GM18870 (cell line): ENCODE data around the gene BGN.

Experiments used
- ATAC-seq: cut with Tn5 transposase; IDR thresholded peaks from one replicate; pipeline ENCODE4 v1.9.1; 2021; ENCODE audit warnings: moderate library complexity; ENCODE audit not compliant: unreplicated experiment

The BGN gene

DNA sequence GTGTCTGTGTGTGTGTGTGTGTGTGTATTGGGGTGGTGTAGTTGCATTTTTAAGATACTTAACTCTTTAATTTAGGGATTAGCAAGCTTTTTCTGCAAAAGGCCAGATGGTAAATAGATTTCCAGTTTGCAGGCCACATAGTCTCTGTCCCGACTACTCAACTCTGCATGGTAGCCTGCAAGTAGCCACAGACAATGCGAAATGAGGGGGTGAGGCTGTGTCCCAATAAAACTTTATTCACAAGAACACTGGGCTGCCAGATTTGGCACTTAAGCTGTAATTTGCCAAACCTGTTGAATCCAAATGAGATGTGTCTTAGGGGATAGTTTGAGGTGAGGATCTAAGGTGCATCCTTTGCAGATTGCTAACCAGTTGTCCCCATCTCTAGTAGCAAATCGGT is 29.5 kb downstream of the BGN start:
- no peak for ATAC-seq

DNA sequence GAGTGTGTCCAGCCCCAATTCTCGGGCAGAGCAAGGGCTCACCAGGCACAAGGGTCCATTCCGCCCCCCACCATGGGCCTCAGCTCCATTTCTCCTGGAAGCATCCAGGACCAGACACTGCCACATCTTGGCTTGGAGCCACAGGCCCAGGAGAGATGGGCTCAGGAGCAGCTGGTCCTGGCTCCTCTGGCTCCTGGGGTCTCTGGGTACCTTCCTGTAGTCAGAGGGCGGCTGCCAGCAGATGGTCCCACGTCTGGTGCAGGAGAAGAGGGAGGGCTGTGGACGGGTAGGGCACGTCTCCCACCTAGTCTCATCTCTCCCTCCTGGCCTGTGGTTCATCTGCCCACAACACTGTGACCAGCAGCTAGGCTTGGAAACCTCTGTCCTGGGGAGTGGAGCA is 30.7 kb downstream of the BGN start:
- ATAC-seq, result no peak

GRCh38 chrX:153526042-153526441 is 31.3 kb downstream of the BGN start:
- ATAC-seq, result no peak

DNA sequence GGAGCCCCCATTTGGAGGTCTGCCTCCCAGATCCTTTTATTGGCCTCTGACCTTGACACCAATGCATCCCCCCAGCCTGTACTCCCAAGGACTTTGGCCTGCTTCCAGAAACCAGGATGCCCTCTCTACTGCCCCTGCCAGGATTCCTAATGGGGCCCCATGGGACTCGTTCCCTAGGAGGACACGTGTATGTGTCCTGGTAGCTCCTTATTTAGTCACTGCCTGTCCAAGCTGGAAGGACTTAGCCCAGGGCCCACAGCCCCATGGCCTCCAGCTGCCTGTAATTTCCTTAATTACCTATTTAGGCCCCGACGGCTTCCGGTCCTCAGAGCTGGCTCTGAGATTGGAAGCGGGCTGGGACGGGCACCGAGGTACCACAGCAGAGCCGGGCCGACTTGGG is 32.0 kb downstream of the BGN start:
- no peak for ATAC-seq

DNA sequence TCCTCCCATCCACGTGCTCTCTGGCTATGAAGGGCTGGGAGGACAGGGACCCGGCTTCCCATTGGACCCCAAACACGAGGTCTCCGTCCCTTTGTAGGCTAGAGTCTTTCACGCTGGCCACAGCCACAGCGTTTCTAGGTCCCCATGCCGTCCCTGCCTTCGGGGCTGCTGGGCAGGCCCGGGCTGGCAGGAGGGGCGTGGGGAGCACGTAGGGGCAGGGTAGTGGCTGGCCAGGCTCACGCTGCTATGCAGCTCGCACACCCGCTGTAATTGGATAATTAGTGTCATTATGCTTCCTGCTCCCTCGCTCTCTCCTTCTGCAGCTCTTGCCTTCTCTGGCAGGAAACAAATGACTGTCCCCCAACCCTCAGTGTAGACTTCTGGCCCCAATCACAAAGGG is 32.4 kb downstream of the BGN start:
- ATAC-seq, result no peak

DNA sequence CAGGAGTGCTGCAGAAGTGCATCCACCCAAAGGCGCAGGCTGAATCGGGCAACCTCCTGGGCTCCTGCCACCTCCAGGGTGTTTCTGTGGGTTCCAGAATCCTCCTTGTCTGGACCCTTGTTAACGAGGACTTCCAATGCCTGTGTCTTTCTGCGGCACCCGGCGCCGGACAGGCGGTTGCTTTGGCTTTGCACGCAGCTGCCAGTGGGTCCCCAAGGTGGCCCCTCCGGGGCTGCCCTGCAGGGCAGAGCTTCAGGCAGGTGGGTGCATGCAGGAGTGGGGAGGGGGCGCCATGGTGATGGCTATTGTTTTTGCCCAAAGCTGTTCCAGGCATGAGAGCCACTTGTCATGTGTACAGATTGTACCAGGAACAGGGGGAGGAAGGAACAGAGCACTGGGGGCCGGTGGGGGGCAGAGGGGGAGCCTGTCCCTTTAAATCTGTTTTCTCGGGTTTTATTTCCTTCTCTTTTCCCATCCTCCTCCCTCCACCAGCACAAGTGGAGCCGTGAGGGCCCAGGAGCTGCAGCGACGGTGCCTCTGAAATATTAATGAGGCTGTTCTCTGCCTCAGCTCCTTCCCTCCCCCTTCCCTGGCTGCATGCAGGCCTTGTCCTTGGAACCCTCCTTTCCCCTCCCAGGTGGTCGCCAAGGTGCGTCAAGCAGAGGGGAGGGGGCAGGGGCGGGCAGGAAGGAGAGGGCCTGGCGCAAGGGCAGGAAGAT is 35.8 kb downstream of the BGN start:
- ATAC-seq, result no peak

DNA sequence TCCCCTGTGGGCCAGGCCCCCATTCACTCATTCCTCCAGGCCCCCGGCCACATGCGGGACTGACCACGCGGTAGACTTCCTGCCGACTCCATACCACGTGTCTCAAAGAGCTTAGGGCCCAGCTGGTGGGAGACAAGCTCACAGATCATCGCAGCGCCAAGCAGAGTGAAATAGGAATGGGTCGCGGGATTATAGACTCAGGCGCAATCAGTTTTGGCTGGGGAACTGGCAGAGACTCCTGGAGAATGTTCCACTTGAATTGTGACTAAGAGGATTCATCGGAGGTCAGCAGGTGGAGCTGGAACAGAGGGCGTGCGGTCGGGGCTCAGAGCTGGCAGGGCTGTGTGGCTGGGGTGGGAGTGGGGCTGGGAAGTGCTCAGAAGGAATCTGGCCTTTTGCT is 38.3 kb downstream of the BGN start:
- ATAC-seq, result no peak

DNA sequence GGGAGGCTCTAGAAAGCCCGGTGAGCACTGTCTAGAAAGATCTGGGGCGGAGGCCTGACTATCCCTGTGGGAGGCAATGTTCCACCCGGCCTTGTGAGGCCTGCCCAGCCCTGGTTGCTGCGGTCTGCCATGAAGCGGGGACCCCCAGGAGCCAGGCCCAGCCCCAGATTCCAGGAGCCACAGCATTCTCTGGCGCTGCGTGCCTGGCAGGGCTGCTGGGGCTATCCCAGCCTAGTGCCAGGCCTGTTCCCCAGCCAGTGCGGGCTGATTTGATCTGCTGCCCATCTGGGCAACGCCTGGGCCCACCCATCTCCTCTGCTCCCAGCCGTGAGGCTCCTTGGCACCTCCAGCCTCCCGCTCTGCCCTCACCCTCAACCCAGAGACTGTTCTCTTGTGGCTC is 42.3 kb downstream of the BGN start:
- ATAC-seq, result no peak

- no peak for ATAC-seq
These were observed 42.9 kb downstream of the BGN start for GRCh38 chrX:153537526-153538295.

- ATAC-seq, result no peak
These were observed 43.6 kb downstream of the BGN start for GRCh38 chrX:153538424-153538823.

GRCh38 chrX:153539171-153539978 is 44.6 kb downstream of the BGN start:
- ATAC-seq, result no peak

GRCh38 chrX:153539979-153540358 is 45.2 kb downstream of the BGN start:
- ATAC-seq, result no peak

DNA sequence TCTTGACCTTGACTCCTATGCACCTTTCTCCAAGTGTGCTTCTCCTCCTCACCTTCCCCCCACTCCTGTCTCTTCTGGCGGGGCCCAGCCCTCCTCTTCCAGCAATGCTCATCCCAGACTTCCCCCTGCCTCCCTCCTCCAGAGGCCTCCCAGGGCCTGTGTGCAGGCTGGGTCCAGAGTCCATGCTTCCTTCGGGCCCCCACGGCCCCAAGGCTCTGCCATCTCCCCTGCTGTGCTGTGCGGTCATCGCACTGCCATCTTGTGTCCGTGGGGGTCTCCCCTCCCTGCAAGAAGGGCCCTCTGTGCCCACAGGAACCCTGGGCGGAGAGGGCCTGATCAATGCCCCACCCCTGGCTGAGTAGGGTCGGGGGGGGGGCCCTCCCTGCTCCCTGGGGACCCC is 49.9 kb downstream of the BGN start:
- no peak for ATAC-seq

DNA sequence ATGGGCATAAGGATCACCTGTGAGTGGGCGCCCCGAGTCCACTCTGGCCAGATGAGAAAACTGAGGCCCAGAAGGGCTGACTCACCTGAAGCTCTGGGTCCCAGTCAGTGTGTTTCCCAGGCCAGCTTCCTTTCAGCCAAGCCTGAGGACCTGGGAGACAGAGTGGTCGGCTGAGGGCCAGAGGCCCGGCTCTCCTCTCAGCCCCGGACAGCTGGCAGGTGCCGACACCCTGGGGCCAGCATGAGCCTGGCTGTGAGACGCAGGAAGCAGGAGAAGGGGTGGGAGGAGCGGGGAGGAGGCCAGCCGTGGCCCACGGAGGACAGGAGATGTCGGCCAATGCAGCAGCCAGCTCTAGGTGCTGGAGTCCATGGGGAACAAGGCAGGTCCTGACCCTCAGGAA is 51.6 kb downstream of the BGN start:
- no peak for ATAC-seq

DNA sequence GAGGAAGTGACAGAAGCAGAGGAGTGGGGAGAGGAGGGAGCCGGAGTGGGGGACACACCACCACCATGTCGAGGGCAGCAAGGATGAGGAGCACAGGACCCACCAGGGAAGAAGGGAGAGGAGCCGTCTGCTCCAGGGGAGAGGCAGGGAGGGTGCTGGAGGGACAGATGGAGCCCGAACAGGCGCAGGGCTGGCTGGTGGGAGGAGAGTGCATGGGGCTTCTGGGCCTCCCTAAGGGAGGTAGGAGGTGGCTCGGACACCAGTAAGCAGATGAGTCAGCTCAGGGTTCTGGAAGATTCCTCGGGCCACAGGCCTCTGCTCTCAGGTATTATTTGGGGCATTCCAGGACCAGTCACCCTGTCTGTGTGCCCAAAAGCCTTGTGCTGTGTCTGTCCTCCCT is 52.4 kb downstream of the BGN start:
- ATAC-seq, result no peak

DNA sequence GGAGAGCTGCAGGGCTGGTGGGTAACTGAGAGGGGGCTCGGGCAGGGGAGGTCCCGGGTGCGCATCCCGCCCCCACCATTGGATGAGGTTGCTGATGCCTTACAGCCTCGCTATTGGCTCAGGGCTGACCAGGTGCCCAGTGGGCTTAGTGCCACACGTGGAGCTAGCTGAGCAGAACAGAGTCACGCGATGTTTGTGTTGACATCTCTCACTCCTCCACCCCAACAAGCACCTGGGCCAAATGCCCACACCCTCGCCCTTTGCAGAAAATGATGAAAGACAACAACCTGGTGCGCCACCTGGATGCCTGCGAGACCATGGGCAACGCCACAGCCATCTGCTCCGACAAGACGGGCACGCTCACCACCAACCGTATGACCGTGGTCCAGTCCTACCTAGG is 54.5 kb downstream of the BGN start:
- ATAC-seq, result no peak

DNA sequence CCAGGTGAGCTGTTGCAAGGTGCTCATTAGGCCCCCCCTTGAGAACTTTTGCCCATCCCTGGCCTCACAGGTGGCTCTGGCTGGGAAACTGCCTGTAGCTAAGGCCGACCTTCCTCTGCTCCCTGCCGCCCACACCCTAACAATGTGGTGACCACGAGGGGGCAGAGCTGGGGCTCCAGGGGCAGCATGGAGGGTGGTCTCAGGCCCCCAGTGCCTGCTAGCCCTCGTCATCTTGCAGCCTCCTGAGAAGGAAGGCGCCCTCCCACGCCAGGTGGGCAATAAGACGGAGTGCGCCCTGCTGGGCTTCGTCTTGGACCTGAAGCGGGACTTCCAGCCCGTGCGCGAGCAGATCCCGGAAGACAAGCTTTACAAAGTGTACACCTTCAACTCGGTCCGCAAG is 55.0 kb downstream of the BGN start:
- no peak for ATAC-seq

- ATAC-seq, result no peak
These were observed 56.4 kb downstream of the BGN start for GRCh38 chrX:153551135-153551534.

- no peak for ATAC-seq
These were observed 59.9 kb downstream of the BGN start for GRCh38 chrX:153554519-153555167.

- no peak for ATAC-seq
These were observed 62.0 kb downstream of the BGN start for GRCh38 chrX:153556767-153557166.

- ATAC-seq, result no peak
These were observed 63.0 kb downstream of the BGN start for GRCh38 chrX:153557618-153558355.
